HFF-Myc (cell line): Measurements from ENCODE around the gene PTCH1.

Experiments
- DNase-seq: peaks from one replicate; pipeline ENCODE4 v3.0.0-alpha.2; 2011; ENCODE audit warnings: low read depth; ENCODE audit errors: extremely low read depth
- H3K4me3 ChIP-seq: replicated peaks from 2 replicates; pipeline ENCODE4 v1.5.1; 2011; ENCODE audit warnings: low read depth, mild to moderate bottlenecking, control low read depth, low read length
- CTCF ChIP-seq: IDR thresholded peaks from 2 replicates; pipeline ENCODE4 v1.5.1; 2012; ENCODE audit warnings: mild to moderate bottlenecking, low read depth, low read length, control low read depth; ENCODE audit errors: missing control alignments

The PTCH1 gene

GRCh38 chr9:95552255-95552654, 35.5 kb upstream of the PTCH1 start:
- no peak overlapping the region for H3K4me3 ChIP-seq
- TF ChIP-seq CTCF = no peak
- no peak for DNase-seq

- DNase-seq = no peak
- H3K4me3 ChIP-seq = no peak overlapping the region
- no peak for TF ChIP-seq CTCF
Observed at GRCh38 chr9:95551406-95551805, 34.6 kb upstream of the PTCH1 start.

- no peak for DNase-seq
Observed at GRCh38 chr9:95545831-95546567, 29.2 kb upstream of the PTCH1 start.

GRCh38 chr9:95533996-95534680, 17.4 kb upstream of the PTCH1 start:
- no peak for DNase-seq
- TF ChIP-seq CTCF = no peak
- H3K4me3 ChIP-seq = no peak overlapping the region

More at GRCh38 chr9:95545831-95546567, 29.2 kb upstream of the PTCH1 start:
- no peak for TF ChIP-seq CTCF
- H3K4me3 ChIP-seq = no peak overlapping the region

- no peak for DNase-seq
- TF ChIP-seq CTCF = no peak
- H3K4me3 ChIP-seq = no peak overlapping the region
Observed at GRCh38 chr9:95529910-95530309, 13.1 kb upstream of the PTCH1 start.

- DNase-seq = no peak
- TF ChIP-seq CTCF = no peak
- H3K4me3 ChIP-seq = no peak overlapping the region
Observed at GRCh38 chr9:95528908-95529502, 12.2 kb upstream of the PTCH1 start.
